SU-DHL-6 (cell line): Measurements from ENCODE around the gene MAPKAPK3.

ENCODE experiments used
- CTCF ChIP-seq: fragments of 200-600 bp; sonication (generic); IDR thresholded peaks from one replicate; pipeline ENCODE4 v1.5.1; 2017; ENCODE audit warnings: antibody characterized with exemption, mild to moderate bottlenecking, low read length, moderate library complexity; ENCODE audit not compliant: insufficient read depth, poor library complexity, severe bottlenecking
- EZH2phosphoT487 ChIP-seq: fragments of 200-600 bp; sonication (generic), shearing (Covaris generic); conservative IDR thresholded peaks from 2 replicates; pipeline ENCODE4 v1.6.1; 2018; ENCODE audit warnings: mild to moderate bottlenecking, antibody characterized with exemption, low read length, moderate library complexity, mixed read lengths

GRCh38 chr3:50649451-50649931 lies 32.5 kb downstream of the MAPKAPK3 start:
- no peak for TF ChIP-seq CTCF
- TF ChIP-seq EZH2phosphoT487, result no peak
